ENCODE measurements around the gene GDF7. TPM values are rescaled to one million over a fixed set of nuclear protein-coding genes. Genes with fewer than 3 reads are reported as not detected.

Gene GDF7
- total RNA-seq, 1 donor from 2014 or later = 11.1 TPM

- no peak for DNase-seq (ENCODE audit: low read depth, low spot score)
Observed at GRCh38 chr2:20627712-20628380, 39.1 kb upstream of the GDF7 start.

DNA sequence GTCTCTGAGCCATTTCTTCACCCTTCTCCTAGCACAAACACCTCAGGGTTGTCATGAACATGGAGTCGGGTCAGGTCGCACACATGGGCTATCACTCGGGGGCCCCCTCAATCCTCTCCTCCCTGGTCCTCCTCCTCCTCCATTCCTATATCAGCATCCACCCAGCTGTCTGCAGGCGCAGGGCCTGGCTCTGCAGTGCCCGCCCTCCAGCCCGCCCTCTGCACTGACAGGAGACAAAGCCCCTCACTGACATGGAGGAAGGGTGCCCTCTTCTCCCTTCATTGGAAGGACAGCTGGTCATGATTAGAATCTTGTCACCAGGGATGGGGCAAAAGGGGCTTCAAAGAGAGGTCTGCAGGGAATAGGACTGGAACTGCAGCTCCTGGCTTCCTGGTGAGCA lies 37.8 kb upstream of the GDF7 start:
- no peak for DNase-seq (ENCODE audit: low read depth, low spot score)

DNA sequence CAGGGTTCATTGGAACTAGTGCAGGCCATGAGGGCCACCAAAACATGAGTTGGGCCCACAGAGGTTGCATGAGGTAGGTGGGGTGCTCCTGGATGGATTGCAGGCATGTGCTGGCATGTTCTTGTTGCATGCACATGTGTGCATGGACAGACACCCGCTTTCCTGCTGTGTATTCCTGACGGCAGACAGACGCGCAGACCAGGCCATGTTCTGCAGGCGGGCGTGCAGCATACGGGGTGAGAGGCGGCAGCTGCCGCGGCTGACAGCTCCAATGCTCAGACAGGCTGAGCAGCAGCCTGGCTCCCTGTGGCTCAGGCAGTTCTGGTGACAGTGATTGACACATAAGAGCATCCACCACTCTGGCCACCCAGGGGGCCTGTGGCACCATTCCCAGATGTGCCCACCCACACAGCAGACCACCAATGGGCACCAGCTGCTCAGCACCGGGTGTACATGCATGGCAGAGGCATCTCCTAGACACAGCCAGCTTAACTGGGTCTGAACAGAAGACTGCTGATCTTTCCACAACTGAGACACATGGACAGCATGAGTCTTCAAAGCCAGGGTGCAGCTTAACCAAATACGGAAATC lies 37.3 kb upstream of the GDF7 start:
- no peak for DNase-seq (ENCODE audit: low read depth, low spot score)

DNA sequence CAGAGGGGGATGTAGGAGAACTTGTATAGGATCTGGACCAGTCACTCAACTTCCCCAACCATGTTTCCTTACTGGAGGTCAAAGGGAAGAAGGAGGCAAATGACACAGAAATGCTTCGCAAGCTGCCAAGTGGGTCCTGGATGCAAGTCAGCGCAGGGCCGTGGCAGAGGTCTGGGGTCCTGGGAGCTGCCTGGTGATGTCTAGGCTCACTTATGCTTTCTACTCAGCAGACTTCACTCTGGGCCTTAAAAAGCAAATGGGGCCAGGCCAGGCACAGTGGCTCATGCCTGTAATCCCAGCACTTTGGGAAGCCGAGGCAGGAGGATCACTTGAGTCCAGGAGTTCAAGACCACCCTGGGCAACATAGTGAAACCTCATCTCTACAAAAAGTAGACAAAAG lies 36.0 kb upstream of the GDF7 start:
- DNase-seq (ENCODE audit: low read depth, low spot score) = no peak

GRCh38 chr2:20631617-20632307 lies 35.2 kb upstream of the GDF7 start:
- no peak for DNase-seq (ENCODE audit: low read depth, low spot score)

DNA sequence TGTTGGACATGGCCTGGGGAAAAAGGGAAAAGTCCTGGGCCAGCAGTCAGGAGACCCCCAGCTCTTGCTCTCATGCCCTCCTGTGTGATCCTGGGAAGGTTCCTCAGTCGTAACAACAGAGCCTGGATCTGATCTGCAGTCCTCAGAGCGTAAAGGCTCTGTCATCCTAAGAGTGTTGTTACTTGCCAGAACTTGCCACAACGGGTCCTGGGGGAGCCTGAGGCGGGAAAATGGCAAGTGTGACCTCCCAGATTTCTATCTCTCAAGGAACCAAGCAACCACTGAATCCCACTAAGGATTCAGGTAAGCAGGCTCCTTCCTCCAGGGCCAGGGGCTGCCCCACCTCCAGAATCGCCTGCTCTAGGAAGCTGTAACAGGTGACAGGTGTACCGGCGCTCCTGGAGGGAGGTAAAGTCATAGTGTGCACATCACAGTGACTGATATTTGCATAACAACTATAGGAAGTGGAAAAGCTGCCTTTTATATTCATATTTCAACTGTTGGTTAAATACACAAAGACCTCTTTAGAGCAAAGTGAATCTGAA lies 34.4 kb upstream of the GDF7 start:
- no peak for DNase-seq (ENCODE audit: low read depth, low spot score)

DNA sequence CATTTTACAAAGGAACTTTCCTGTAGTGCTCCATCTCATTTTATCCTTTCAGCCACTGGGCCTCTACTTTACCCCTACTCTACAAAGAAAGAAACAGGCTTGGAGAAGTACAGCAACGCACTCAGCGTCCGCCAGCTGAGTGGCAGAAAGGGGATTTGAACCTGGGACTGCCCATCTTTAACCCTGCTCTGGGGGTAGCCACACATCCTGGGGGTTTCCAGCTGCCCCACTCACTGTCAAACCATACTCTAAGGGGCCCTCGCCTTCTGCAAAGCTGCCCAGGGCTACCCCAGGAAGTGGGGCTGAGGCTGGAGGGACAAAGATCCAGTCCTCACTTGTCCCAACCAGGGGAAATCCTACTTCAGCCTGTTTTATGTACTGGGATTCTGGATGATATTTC lies 33.9 kb upstream of the GDF7 start:
- no peak for DNase-seq (ENCODE audit: low read depth, low spot score)

GRCh38 chr2:20633794-20634506 lies 33.0 kb upstream of the GDF7 start:
- no peak for DNase-seq (ENCODE audit: low read depth, low spot score)

DNA sequence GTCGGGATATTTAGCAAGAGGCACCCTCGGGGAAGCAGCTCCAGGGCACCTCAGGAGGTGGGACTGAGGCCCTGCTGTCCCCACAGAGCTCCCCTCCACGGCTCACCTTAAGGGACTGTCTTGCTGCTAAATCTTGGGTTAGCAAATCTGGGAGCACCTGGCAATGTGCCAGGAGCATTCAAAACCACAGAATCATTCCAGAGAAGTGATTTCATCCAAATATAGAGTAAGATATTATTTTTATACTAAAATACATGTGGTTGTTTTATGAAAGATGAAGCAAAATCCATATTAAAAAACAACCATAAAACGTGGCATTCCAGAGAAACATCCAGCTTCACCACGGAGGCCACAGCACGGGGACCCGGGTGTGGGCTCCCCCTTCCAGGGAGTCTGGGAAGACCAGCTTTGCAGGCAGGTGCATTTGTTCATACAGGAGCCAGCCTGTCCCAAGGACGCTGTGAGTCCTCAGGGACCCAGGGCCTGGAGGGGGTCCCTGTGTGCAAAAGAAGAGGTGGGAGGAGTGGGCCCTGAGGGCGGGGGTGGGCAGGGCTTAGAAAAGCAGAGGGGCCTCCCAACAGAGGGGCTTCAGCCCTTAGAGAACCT lies 32.3 kb upstream of the GDF7 start:
- no peak for DNase-seq (ENCODE audit: low read depth, low spot score)

DNA sequence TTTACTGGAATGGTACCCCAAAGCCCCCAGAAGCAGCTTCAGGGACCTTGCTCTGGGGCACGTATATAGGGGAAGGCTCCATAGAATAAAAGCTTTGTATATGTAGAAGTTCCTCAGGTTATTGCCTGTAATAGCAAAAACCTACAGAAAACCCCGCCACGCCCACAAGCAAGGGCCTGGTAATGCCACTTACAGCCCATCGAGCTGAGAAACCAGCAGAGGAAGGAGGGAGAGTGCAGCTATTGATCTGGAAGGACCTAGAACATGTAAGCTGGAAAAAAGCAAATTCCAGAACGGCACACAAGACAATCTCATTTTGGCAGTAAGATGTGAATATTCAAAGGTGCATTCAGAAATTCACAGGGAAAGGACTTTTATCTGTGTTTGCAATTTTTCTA lies 31.8 kb upstream of the GDF7 start:
- no peak for DNase-seq (ENCODE audit: low read depth, low spot score)

DNA sequence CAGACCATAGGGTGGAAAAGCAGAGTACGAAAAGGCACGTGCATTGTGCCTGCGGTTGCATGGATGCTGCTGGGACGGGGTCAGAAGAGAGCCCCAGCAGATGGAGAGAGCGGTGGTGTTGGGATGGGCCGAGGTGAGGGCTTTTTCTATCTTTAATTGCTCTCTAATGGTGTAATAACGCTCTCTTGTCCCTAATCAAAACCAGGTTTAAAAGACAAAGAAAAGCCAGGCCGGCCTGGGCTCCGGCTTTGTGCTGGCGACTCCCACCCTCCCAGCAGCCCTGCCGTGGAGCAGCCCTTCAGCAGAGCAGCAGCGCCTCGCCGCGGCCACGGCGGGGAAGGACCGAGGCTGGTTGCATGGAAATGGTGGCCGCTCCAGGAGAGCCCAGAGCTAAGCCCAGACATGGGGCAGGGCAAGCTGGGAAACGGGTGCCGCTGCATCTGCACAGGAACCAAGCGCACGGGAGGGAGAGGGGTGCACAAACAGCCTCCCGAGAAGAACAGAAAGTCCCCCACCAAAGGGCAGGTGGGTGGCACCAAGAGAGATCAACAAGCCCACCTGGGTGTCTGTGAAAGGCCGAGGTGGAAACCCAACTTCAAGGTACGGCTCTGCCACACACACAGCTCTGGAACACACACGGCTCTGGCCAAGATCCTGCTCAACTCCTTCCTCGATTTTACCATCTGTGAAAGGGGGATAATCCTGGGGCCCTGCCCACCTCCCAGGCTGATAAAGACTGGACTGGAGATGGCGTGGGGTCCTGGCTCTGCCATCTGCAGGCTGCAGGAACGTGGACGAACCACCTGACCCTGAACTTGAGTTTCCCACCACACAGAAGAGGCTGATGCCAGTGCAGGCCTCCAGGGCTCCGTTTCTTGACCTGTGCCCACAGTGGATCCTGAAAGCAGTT lies 31.0 kb upstream of the GDF7 start:
- DNase-seq (ENCODE audit: low read depth, low spot score) = peak; percentile 36

GRCh38 chr2:20637147-20637546 lies 29.8 kb upstream of the GDF7 start:
- no peak for DNase-seq (ENCODE audit: low read depth, low spot score)

GRCh38 chr2:20638014-20638413 lies 28.9 kb upstream of the GDF7 start:
- DNase-seq (ENCODE audit: low read depth, low spot score) = no peak

DNA sequence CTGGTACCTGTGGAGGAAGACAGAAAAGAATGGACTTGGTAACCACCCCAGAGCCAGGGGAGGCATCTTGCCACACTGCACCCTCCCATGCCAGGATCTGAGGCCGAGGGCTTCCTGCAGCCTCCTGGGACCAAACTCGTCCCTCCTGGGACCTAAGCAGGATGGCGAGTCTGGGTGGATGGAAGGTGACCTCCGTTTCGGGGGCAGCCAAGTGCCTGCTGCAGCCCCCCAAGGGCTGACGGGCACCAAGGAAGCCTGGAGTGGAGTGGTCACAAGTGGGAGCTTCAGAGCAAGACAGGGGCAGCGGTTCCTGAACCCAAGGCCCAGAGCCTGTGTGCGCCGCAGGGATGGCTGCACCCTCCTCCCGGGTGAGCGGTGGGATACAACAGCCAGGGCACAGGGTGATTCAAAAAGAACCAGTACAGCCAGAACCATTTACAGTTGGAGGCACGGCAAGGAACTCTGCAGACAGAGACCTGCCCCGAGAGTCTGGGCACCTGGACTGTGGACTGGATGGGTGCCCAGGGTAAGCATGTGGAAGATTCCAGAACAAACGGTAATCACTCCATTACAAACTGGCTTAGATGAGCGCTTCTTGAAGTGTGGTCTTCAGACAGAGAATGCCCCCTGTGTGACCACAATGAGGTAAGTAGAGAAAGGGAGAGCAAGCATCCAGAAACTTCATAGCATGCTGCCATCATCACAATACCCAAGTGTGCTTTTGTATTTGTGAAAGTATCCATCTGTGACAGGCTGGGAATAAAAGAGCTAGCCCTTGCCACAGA lies 28.1 kb upstream of the GDF7 start:
- DNase-seq (ENCODE audit: low read depth, low spot score) = no peak

DNA sequence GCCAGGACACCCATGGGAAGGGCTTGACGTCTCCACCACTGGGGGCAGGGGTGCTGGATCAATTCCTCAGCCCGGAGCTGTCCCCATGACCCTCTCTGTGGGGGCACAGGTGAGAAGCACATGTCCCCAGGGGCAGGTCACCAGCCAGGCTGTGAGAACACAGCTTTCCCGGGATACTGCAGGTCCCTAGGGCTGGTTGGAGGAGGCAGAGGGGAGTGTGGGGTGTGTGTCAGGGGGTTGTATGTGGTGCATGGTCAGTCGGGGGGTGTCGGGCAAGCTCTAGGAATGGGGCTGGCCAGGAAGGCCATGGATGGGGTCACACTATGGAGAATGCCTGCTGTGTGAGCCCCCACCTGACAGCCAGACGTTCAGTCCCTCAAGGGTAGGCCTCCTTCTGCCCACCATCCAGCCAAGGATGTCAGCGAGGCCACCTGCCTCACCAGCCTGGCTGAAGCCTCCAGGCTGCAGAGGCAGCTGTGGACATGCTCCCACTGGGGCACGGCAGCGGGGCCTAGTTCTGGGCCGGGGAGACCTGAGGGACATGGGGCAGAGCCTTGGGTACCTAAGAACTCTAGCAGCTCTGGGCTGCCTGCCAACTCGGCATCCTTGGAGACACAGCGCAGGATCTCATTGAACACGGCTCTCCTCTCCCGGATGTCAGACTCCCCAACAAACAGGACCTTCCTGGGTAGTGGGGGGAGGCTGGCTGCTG lies 26.4 kb upstream of the GDF7 start:
- DNase-seq (ENCODE audit: low read depth, low spot score) = no peak

DNA sequence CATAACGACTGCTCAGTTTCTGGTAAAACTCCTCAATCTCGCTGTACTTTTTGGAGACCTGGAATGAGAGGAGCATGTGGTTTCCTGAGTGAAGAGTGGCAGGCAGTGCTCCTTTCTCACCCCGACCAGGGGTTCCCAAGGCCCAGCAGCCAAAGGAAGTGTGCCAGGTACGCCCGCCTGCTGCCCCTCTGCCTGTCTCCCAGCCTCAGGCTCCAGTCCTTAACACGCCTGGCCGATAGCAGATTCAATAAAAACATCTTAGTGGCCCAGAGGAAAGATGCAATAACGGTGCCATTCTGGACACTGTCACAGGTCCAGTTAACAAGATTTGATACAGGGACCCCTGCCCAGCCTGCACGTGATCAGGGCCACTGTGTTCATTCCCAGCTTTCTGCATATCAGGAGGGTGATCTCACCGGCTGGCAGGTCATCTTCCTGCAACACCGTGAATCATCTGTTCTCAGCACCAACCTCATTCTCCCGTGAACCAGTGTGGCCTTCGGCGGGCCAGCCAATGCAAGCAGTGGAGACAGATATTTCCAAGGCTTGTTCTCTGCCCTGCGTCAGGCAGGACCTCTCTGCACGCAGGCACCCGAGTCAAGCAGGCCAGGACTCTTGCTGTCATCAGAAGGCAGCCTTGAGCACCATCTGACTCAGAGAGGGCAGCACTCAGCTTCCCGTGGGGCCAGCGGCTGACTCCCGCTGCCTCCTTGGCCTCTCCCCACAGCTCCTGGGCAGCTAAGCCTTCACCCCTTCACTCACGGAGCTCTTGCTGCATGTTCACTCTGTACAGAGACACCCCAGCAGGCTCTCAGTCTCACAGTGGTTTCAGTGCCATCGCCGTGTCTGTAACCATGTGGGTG lies 25.6 kb upstream of the GDF7 start:
- no peak for DNase-seq (ENCODE audit: low read depth, low spot score)

DNA sequence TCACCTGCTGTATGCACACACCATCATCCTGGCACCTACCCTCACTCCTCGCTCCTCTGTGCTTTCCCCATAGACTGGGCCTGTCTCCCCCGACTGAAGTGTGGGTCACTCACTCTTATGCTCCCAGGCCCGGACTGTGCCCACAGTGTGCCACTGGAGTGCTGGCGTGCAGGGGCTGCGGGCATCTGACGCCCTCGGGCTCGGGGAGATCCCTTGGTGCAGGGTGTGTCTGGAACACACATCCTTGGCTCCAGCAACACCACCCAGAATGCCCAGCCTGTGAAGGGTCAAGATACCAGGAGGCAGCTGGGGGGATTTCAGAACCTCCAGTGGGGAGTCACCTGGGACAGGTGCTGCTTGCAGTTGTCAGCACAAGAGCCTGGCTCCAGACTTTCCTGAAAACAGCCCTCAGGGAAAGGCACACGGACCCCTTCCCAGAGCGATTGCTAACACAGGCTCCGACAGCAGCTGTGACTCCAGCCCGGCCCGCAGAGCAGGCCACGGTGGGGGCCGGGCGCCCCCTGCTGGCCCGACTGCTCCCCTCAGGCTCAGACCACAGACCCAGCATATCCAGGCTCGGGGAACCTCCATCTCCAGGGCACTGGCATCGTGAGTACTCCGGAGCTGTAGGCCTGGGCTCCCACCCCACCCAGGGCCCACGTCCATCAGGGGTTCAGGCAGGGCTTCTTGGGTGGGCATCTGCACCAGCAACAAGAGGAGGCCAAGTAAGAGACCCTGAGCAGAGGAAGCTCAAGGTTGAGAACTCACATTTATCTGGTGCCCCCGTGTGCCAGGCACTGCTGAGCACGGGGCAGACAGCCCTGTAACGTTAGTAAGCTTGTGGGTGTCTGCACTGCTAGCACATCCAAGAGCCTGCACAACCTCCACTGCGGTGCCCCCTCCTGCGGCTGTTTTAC lies 24.6 kb upstream of the GDF7 start:
- DNase-seq (ENCODE audit: low read depth, low spot score) = peak; percentile 35

All from pulmonary artery endothelial cell (primary cell).